SK-N-SH (cell line): ENCODE measurements around the gene NUCB1. TPM values are rescaled to one million over a fixed set of nuclear protein-coding genes. Genes with fewer than 3 reads are reported as not detected.
A peak's percentile ranks its signal among the peaks of the same experiment; 100 is the strongest.

ENCODE experiments used
- CTCF ChIA-PET: fragments of 300-600, 350-600 bp; formaldehyde crosslinking; extraction: SDS; loops from one replicate; lab custom pipeline; 2021; lab: Yijun Ruan, JAX
- POLR2A ChIA-PET: fragments of 350-600 bp; sonication (Branson Sonifier 250); formaldehyde crosslinking; extraction: SDS; loops from one replicate; lab custom pipeline; 2020; ENCODE audit warnings: antibody characterized with exemption, inconsistent platforms; lab: Yijun Ruan, JAX
- DNase-seq: peaks from one replicate; pipeline ENCODE4 v3.0.0; 2012
- H2AFZ ChIP-seq: fragments of 200-600 bp; sonication (generic); 2 replicates; pipeline ENCODE4 v1.8.1; 2016; ENCODE audit warnings: antibody characterized with exemption, mild to moderate bottlenecking, low read depth
- H3F3A ChIP-seq: fragments of 200-600 bp; sonication (generic); replicated peaks from 2 replicates; pipeline ENCODE3; 2016; ENCODE audit warnings: antibody characterized with exemption, mild to moderate bottlenecking; ENCODE audit not compliant: insufficient read depth
- H3K27ac ChIP-seq, 2 experiments: fragments of 200-500 bp in 1 of 2; fragments of 200-600 bp in 1 of 2; sonication (Bioruptor generic) in 1 of 2; sonication (generic), shearing (Covaris generic) in 1 of 2; 2 replicates each; pipeline versions ENCODE4 v1.5.1 to v1.6.1; 2014 to 2016; ENCODE audit warnings: low read depth in 2 of 2, inconsistent platforms in 1 of 2, low read length in 1 of 2, mild to moderate bottlenecking in 1 of 2, mixed read lengths in 1 of 2
- H3K27me3 ChIP-seq: fragments of 200-600 bp; sonication (generic), shearing (Covaris generic); 2 replicates; pipeline ENCODE4 v1.6.1; 2016; ENCODE audit warnings: mixed run types; ENCODE audit not compliant: insufficient read depth
- H3K36me3 ChIP-seq, 2 experiments: fragments of 200-500 bp in 1 of 2; fragments of 200-600 bp in 1 of 2; sonication (Bioruptor generic) in 1 of 2; sonication (generic) in 1 of 2; replicated peaks in 1 of 2; 2 replicates each; pipeline versions ENCODE3 to v1.5.1; 2014 to 2016; ENCODE audit warnings: low read length in 1 of 2, mild to moderate bottlenecking in 1 of 2; ENCODE audit not compliant: insufficient read depth in 2 of 2, control insufficient read depth in 1 of 2
- H3K4me1 ChIP-seq, 2 experiments: fragments of 200-500 bp in 1 of 2; fragments of 200-600 bp in 1 of 2; sonication (Bioruptor generic) in 1 of 2; sonication (generic), shearing (Covaris generic) in 1 of 2; 2 replicates each; pipeline versions ENCODE4 v1.5.1 to v1.6.1; 2014 to 2016; ENCODE audit warnings: low read depth in 1 of 2, low read length in 1 of 2, mixed run types in 1 of 2; ENCODE audit not compliant: insufficient read depth in 2 of 2, control insufficient read depth in 1 of 2
- H3K4me2 ChIP-seq: fragments of 200-600 bp; sonication (generic), shearing (Covaris generic); 2 replicates; pipeline ENCODE4 v1.6.1; 2017; ENCODE audit warnings: mixed run types
- H3K4me3 ChIP-seq, 2 experiments: fragments of 200-500 bp in 1 of 2; fragments of 200-600 bp in 1 of 2; sonication (Bioruptor generic) in 1 of 2; sonication (generic), shearing (Covaris generic) in 1 of 2; 2 replicates each; pipeline versions ENCODE4 v1.5.1 to v1.8.1; 2014 to 2016; ENCODE audit warnings: low read depth in 2 of 2, inconsistent platforms in 1 of 2, low read length in 1 of 2, mild to moderate bottlenecking in 1 of 2, mixed read lengths in 1 of 2, moderate library complexity in 1 of 2
- H3K79me2 ChIP-seq: fragments of 200-600 bp; sonication (generic); 2 replicates; pipeline ENCODE4 v1.8.1; 2017; ENCODE audit warnings: mild to moderate bottlenecking; ENCODE audit not compliant: insufficient read depth
- H3K9ac ChIP-seq: fragments of 200-600 bp; sonication (generic); 2 replicates; pipeline ENCODE4 v1.6.1; 2017; ENCODE audit warnings: mixed run types
- H3K9me2 ChIP-seq: fragments of 200-600 bp; sonication (generic); 2 replicates; pipeline ENCODE4 v1.6.1; 2017; ENCODE audit warnings: mixed run types
- H3K9me3 ChIP-seq: fragments of 200-600 bp; sonication (generic); 2 replicates; pipeline ENCODE4 v1.6.1; 2017; ENCODE audit warnings: mixed run types, mild to moderate bottlenecking, moderate library complexity
- H4K20me1 ChIP-seq: fragments of 200-600 bp; sonication (generic); 2 replicates; pipeline ENCODE4 v1.6.1; 2017; ENCODE audit warnings: mild to moderate bottlenecking, mixed run types; ENCODE audit not compliant: insufficient read depth
- FOXM1 ChIP-seq: IDR thresholded peaks from 2 replicates; pipeline ENCODE4 v1.4.0; 2012; ENCODE audit warnings: low read depth, mild to moderate bottlenecking
- GABPA ChIP-seq: IDR thresholded peaks from 2 replicates; pipeline ENCODE4 v1.4.0; 2012; ENCODE audit warnings: low read depth, mild to moderate bottlenecking
- GATA2 ChIP-seq: sonication (generic); formaldehyde crosslinking; IDR thresholded peaks from 2 replicates; pipeline ENCODE4 v1.5.0; 2020; ENCODE audit warnings: mild to moderate bottlenecking, missing genetic modification reagents
- JUND ChIP-seq: IDR thresholded peaks from 2 replicates; pipeline ENCODE4 v1.4.0; 2012
- MEF2A ChIP-seq: IDR thresholded peaks from 2 replicates; pipeline ENCODE4 v1.4.0; 2012; ENCODE audit warnings: low read depth, borderline replicate concordance
- NFIC ChIP-seq: IDR thresholded peaks from 2 replicates; pipeline ENCODE4 v1.4.0; 2012; ENCODE audit warnings: borderline replicate concordance
- NRF1 ChIP-seq: IDR thresholded peaks from 2 replicates; pipeline ENCODE4 v1.6.1; 2012; ENCODE audit warnings: low read depth, mild to moderate bottlenecking, low read length
- POLR2AphosphoS5 ChIP-seq: IDR thresholded peaks from 2 replicates; pipeline ENCODE4 v1.6.1; 2012; ENCODE audit warnings: low read depth, low read length
- RAD21 ChIP-seq: IDR thresholded peaks from 2 replicates; pipeline ENCODE4 v1.6.1; 2012; ENCODE audit warnings: mild to moderate bottlenecking, low read length
- RCOR1 ChIP-seq: fragments of 150-350 bp; IDR thresholded peaks from 2 replicates; pipeline ENCODE4 v1.6.1; 2017; ENCODE audit warnings: antibody characterized with exemption, low read length
- RFX5 ChIP-seq: IDR thresholded peaks from 2 replicates; pipeline ENCODE4 v1.6.1; 2012; ENCODE audit warnings: mild to moderate bottlenecking, improper control_type of control experiment, low read length
- SIN3A ChIP-seq: IDR thresholded peaks from 2 replicates; pipeline ENCODE4 v1.6.1; 2012; ENCODE audit warnings: low read depth, mild to moderate bottlenecking, low read length, moderate library complexity, borderline replicate concordance
- TCF12 ChIP-seq: IDR thresholded peaks from 2 replicates; pipeline ENCODE4 v1.4.0; 2012
- TEAD4 ChIP-seq: IDR thresholded peaks from 2 replicates; pipeline ENCODE4 v1.4.0; 2012; ENCODE audit warnings: mild to moderate bottlenecking, borderline replicate concordance; ENCODE audit not compliant: insufficient read depth
- YY1 ChIP-seq: IDR thresholded peaks from 2 replicates; pipeline ENCODE4 v1.4.0; 2012; ENCODE audit warnings: low read depth, mild to moderate bottlenecking
- WGBS: methylation state at CpG from one replicate; pipeline ENCODE4 v1.1.6; 2017; ENCODE audit warnings: low lambda C conversion rate; 5-methylcytosine and 5-hydroxymethylcytosine counted together
- polyA plus RNA-seq, 3 experiments: library from polyadenylated mRNA; depleted of rRNA; stranded (reverse); fragments of >200 nt; gene quantifications; 2 replicates each; pipeline ENCODE4 v1.2.3, GENCODE V29; 2012
- TF ChIP-seq, protein P1 (sequence below): fragments of 150-350 bp; IDR thresholded peaks from 2 replicates; pipeline ENCODE4 v1.6.1; 2016; ENCODE audit warnings: mild to moderate bottlenecking, low read depth, low read length
- TF ChIP-seq, protein P2 (sequence below): fragments of 200-600 bp; sonication (generic); IDR thresholded peaks from 2 replicates; pipeline ENCODE4 v1.6.1; 2017; ENCODE audit warnings: antibody characterized with exemption, mild to moderate bottlenecking, moderate library complexity
- TF ChIP-seq, protein P3 (sequence below): IDR thresholded peaks from 2 replicates; pipeline ENCODE4 v1.6.1; 2012; ENCODE audit warnings: mild to moderate bottlenecking, low read depth, low read length, moderate library complexity
- TF ChIP-seq, protein P4 (sequence below): IDR thresholded peaks from 2 replicates; pipeline ENCODE4; 2012

Gene NUCB1
- polyA plus RNA-seq, 1 of the 3 experiments (the other 2 are of a cell fraction), result 397 TPM

DNA sequence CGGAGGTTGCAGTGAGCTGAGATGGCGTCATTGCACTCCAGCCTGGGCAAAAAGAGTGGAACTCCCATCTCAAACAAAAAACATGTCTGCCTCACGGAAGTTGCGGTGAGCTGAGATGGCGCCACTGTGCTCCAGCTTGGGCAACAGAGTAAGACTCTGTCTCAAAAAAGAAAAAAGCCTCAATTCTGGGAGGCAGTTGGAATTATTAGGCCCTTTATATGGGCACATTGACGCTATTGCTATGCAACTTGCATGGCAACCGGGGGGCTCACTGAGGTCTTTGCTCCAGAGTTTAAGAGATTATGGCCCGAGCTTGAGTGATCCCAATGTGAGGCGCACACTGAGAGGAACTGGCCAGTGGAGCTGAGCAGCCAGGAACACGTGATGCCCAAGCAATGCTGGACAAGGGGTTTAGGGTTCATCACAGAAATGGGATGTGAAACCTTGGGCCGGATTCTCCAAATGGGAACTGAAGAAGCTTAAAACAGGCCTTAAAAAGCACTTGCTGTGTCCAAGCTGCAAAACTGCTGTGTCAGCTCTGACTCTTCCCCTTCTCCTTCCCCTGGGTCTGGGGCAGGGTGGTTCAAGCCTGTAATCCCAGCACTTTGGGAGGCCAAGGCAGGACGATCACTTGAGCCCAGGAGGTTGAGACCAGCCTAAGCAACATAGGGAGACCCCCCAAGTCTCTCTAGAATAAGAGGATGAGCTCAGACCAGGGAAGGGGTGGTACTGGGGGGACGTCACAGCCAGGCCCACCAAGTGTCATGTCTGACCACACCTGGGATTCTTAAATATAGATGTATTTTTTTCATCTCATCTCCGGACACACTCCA is 67.5 kb downstream of the NUCB1 start:
- no peak for DNase-seq
- H3K27ac ChIP-seq, result peak overlapping the region in 1 of 2 experiments; percentile 8; a peak in 1 of 4 replicates
- H3K4me3 ChIP-seq, result no peak overlapping the region

DNA sequence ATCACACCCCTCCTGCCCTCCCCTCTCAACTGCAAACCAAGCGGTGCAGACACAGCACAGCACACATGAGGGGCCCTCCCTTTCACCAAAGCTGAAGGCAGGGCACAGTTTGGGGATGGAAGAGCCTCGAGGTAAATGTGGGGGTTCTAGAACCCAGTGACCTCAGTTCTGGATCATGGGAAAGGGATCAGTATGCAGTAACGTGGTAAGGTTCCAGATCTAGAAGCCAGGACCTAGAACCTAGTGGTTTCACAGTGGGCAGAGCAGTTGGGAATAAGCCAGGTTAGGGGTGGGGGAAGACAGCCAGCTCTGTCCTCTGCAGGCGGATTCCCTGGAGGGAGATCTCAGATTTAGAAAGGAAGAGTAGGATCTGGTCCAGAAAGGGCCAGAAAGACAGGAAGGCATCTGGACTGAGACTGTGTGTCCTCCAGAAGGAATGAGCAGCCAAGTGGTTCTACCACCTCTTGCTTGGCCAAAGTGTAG is 68.1 kb downstream of the NUCB1 start:
- H3K4me1 ChIP-seq, result peaks cover 16 to 26% of the 10 kb centered on the region in 2 experiments; a peak in 3 of 4 replicates
- no peaks in the 10 kb centered on the region for H3K9me2 ChIP-seq
- H3K4me3 ChIP-seq, result no peak overlapping the region
- no peaks in the 10 kb centered on the region for H3K9me3 ChIP-seq
- H3K27ac ChIP-seq, result no peak overlapping the region
- H4K20me1 ChIP-seq, result peaks cover 18% of the 10 kb centered on the region
- H3K9ac ChIP-seq, result no peak overlapping the region
- H2AFZ ChIP-seq, result no peak overlapping the region
- H3F3A ChIP-seq, result peaks cover 49% of the 10 kb centered on the region
- ChIA-PET POLR2A (interaction anchor here (0.9 kb wide), 1 partner anchor 14 kb away, joined by 3 read pairs; no protein-coding TSS in a partner anchor), CTCF (interaction anchor here (0.8 to 3.9 kb wide), 4 partner anchors 8 to 180 kb away, joined by 3 to 12 read pairs (median 5); partner anchors contain the start of genes GYS1 and RUVBL2)
- 90% methylated on average over 4 of the region's 4 CpGs for WGBS
- no peaks in the 10 kb centered on the region for H3K27me3 ChIP-seq
- DNase-seq, result no peak
- H3K79me2 ChIP-seq, result peaks cover 19% of the 10 kb centered on the region
- peaks cover 13 to 34% of the 10 kb centered on the region in 2 experiments for H3K36me3 ChIP-seq
- no peak overlapping the region for H3K4me2 ChIP-seq
- TF ChIP-seq, protein P1, sequence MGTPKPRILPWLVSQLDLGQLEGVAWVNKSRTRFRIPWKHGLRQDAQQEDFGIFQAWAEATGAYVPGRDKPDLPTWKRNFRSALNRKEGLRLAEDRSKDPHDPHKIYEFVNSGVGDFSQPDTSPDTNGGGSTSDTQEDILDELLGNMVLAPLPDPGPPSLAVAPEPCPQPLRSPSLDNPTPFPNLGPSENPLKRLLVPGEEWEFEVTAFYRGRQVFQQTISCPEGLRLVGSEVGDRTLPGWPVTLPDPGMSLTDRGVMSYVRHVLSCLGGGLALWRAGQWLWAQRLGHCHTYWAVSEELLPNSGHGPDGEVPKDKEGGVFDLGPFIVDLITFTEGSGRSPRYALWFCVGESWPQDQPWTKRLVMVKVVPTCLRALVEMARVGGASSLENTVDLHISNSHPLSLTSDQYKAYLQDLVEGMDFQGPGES, result no peak
- no peak for TF ChIP-seq SIN3A
- TF ChIP-seq NRF1, result no peak
- TF ChIP-seq, protein P2, sequence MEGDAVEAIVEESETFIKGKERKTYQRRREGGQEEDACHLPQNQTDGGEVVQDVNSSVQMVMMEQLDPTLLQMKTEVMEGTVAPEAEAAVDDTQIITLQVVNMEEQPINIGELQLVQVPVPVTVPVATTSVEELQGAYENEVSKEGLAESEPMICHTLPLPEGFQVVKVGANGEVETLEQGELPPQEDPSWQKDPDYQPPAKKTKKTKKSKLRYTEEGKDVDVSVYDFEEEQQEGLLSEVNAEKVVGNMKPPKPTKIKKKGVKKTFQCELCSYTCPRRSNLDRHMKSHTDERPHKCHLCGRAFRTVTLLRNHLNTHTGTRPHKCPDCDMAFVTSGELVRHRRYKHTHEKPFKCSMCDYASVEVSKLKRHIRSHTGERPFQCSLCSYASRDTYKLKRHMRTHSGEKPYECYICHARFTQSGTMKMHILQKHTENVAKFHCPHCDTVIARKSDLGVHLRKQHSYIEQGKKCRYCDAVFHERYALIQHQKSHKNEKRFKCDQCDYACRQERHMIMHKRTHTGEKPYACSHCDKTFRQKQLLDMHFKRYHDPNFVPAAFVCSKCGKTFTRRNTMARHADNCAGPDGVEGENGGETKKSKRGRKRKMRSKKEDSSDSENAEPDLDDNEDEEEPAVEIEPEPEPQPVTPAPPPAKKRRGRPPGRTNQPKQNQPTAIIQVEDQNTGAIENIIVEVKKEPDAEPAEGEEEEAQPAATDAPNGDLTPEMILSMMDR, result no peak
- TF ChIP-seq TEAD4, result no peak
- no peak for TF ChIP-seq JUND
- no peak for TF ChIP-seq YY1
- TF ChIP-seq GABPA, result no peak
- TF ChIP-seq RCOR1, result no peak
- TF ChIP-seq, protein P3, sequence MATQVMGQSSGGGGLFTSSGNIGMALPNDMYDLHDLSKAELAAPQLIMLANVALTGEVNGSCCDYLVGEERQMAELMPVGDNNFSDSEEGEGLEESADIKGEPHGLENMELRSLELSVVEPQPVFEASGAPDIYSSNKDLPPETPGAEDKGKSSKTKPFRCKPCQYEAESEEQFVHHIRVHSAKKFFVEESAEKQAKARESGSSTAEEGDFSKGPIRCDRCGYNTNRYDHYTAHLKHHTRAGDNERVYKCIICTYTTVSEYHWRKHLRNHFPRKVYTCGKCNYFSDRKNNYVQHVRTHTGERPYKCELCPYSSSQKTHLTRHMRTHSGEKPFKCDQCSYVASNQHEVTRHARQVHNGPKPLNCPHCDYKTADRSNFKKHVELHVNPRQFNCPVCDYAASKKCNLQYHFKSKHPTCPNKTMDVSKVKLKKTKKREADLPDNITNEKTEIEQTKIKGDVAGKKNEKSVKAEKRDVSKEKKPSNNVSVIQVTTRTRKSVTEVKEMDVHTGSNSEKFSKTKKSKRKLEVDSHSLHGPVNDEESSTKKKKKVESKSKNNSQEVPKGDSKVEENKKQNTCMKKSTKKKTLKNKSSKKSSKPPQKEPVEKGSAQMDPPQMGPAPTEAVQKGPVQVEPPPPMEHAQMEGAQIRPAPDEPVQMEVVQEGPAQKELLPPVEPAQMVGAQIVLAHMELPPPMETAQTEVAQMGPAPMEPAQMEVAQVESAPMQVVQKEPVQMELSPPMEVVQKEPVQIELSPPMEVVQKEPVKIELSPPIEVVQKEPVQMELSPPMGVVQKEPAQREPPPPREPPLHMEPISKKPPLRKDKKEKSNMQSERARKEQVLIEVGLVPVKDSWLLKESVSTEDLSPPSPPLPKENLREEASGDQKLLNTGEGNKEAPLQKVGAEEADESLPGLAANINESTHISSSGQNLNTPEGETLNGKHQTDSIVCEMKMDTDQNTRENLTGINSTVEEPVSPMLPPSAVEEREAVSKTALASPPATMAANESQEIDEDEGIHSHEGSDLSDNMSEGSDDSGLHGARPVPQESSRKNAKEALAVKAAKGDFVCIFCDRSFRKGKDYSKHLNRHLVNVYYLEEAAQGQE, result no peak
- no peak for TF ChIP-seq TCF12
- no peak for TF ChIP-seq FOXM1
- no peak for TF ChIP-seq NFIC
- no peak for TF ChIP-seq GATA2
- no peak for TF ChIP-seq MEF2A

More for the DNA sequence above, 67.5 kb downstream of the NUCB1 start:
- Histone ChIP-seq H3K36me3 (peaks cover 13 to 34% of the 10 kb centered on the region in 2 experiments), H3K27me3 (no peaks in the 10 kb centered on the region), H3F3A (peaks cover 49% of the 10 kb centered on the region), H3K9ac (no peak overlapping the region), H3K9me3 (no peaks in the 10 kb centered on the region), H3K4me1 (peaks cover 17 to 26% of the 10 kb centered on the region in 2 experiments; a peak in 3 of 4 replicates), H2AFZ (no peak overlapping the region), H4K20me1 (peaks cover 18% of the 10 kb centered on the region), H3K79me2 (peaks cover 19% of the 10 kb centered on the region), H3K9me2 (no peaks in the 10 kb centered on the region), H3K4me2 (peak overlapping the region; percentile 98)
- 72% methylated on average over 14 of the region's 14 CpGs for WGBS
- ChIA-PET CTCF (interaction anchor here (0.8 to 3.9 kb wide), 5 partner anchors 9 to 180 kb away, joined by 3 to 12 read pairs (median 6); partner anchors contain the start of genes GYS1 and RUVBL2), POLR2A (interaction anchor here (0.9 kb wide), 1 partner anchor 14 kb away, joined by 3 read pairs; no protein-coding TSS in a partner anchor)
- peak; percentile 72; the same call in 1 of the 2 replicates for TF ChIP-seq POLR2AphosphoS5
- TF ChIP-seq RAD21, result no peak
- TF ChIP-seq RFX5, result no peak
- TF ChIP-seq GATA2, result no peak
- TF ChIP-seq, protein P4, sequence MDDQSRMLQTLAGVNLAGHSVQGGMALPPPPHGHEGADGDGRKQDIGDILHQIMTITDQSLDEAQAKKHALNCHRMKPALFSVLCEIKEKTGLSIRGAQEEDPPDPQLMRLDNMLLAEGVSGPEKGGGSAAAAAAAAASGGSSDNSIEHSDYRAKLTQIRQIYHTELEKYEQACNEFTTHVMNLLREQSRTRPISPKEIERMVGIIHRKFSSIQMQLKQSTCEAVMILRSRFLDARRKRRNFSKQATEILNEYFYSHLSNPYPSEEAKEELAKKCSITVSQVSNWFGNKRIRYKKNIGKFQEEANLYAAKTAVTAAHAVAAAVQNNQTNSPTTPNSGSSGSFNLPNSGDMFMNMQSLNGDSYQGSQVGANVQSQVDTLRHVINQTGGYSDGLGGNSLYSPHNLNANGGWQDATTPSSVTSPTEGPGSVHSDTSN, result peak; percentile 30; the same call in 1 of the 2 replicates
- no peak for TF ChIP-seq SIN3A
